Activated naive CD8-positive, alpha-beta T cell treated with anti-CD3 and anti-CD28 coated beads, Interleukin-2, amount 10 ng/mL, durations not matched to agents 7 days and 5 days (primary cell): ENCODE data around the gene EMCN. TPM values are rescaled to one million over a fixed set of nuclear protein-coding genes. Genes with fewer than 3 reads are reported as not detected.

ENCODE experiments used
- ATAC-seq: fragments of 150-1000 bp; cut with Tn5 transposase; one replicate; pipeline ENCODE4 v1.10.0; 2021; ENCODE audit warnings: low read depth, moderate library complexity
- POLR2A ChIA-PET: fragments of 350-600 bp; sonication (Branson Sonifier 250); formaldehyde crosslinking; loops from one replicate; lab custom pipeline; 2021; ENCODE audit warnings: antibody characterized with exemption; lab: Charles Lee
- DNase-seq: peaks from one replicate; pipeline ENCODE4 v3.0.0; 2021
- H3K27ac Mint-ChIP-seq: one replicate; pipeline ENCODE4 v1.8.0; 2022; ENCODE audit warnings: mild to moderate bottlenecking, mixed read lengths
- H3K27me3 Mint-ChIP-seq: one replicate; pipeline ENCODE4 v1.8.0; 2022; ENCODE audit warnings: mild to moderate bottlenecking, moderate library complexity, mixed read lengths
- H3K36me3 Mint-ChIP-seq: one replicate; pipeline ENCODE4 v1.8.0; 2021; ENCODE audit warnings: mild to moderate bottlenecking, mixed read lengths
- H3K4me1 Mint-ChIP-seq: one replicate; pipeline ENCODE4 v1.8.0; 2021; ENCODE audit warnings: mixed read lengths
- H3K4me3 Mint-ChIP-seq: one replicate; pipeline ENCODE4 v1.8.0; 2022; ENCODE audit warnings: mild to moderate bottlenecking, moderate library complexity, mixed read lengths
- H3K9me3 Mint-ChIP-seq: one replicate; pipeline ENCODE4 v1.8.0; 2021; ENCODE audit warnings: mixed read lengths
- total RNA-seq, 2 experiments: library from RNA; stranded (reverse); gene quantifications; one replicate each; pipeline ENCODE4 v1.2.3, GENCODE V29; 2021

EMCN gene
- total RNA-seq, 2 experiments from 2014 or later = not detected

DNA sequence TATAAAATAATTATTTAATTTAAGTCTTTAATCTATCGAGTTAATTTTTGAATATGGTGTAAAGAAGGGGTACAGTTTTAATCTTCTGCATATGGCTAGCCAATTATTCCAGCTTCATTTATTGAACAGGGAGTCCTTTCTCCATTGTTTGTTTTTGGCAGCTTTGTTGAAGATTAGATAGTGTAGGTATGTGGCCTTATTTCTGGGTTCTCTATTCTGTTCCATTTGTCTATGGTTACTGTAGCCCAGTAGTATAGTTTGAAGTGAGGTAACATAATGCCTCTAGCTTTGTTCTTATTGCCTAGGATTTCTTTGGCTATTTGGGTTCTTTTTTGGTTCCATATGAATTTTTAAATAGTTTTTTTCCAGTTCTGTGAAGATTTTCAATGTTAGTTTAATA, 48.3 kb downstream of the EMCN start:
- Mint-ChIP-seq H3K36me3 (no peaks in the 10 kb centered on the region), H3K9me3 (peaks cover 6% of the 10 kb centered on the region), H3K4me3 (no peak overlapping the region), H3K27me3 (peaks cover 3% of the 10 kb centered on the region), H3K4me1 (no peaks in the 10 kb centered on the region), H3K27ac (no peak overlapping the region)
- POLR2A ChIA-PET = no interaction called here
- ATAC-seq (no peak), DNase-seq (no peak)

DNA sequence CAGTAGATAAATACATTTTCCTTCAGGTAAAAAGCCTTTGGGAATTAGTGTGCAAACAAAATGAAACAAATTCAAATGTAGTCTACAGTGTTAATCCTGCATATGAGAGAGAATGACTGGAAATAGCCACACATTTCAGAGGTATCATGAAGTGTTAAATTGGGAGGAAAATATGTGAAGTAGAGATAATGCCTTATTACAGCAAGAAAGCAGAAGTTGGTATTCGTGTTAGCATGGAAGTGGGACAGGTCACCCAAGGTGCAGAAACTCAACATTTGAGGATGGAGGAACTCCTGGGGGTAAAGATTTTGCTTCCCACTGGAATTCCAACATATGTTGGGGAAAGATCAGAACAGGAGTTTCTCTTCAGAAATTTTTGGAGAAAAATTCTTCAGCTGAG, 51.3 kb downstream of the EMCN start:
- DNase-seq = no peak
- Mint-ChIP-seq H3K4me1 (no peaks in the 10 kb centered on the region), H3K36me3 (no peaks in the 10 kb centered on the region), H3K27ac (no peak overlapping the region), H3K9me3 (peaks cover 6% of the 10 kb centered on the region), H3K27me3 (no peaks in the 10 kb centered on the region), H3K4me3 (no peak overlapping the region)
- POLR2A ChIA-PET = no interaction called here
- ATAC-seq = no peak

DNA sequence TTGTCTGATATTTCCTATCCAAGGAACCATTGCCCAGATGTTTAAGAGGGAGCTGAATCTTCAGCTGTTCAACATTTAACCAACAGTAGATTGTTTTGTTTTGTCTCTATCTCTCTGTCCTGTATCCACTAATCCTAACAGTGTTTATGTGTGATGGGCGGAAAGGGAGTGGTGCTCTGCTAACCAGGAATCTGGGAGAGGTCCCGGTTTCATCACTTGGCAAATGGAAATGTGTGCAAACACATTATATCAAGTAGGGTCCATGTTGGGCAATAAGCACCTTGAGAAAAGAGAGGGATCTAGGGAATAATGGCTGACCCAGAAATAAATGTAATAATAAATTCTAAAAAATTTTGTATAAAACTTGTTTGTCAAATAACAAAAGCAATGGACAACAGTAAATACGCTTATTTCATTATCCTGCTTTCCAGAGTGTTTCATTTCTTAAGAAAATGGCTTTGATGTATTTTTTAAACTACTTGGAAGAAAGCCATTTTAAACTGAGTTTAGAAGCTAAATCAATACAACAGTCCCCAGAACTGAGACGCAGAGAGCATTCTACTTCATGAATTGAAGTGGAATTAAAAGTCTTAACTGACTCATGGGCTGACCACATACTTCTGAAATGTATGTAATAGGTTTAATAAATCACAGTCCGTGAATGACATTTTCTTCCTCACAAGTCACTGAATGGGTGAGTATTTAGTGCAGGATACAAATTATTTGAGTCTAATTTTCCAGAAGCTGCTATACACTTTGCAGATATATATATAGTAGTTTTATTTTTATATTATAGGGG, 55.8 kb downstream of the EMCN start:
- H3K4me1 Mint-ChIP-seq = peaks cover 10% of the 10 kb centered on the region
- H3K36me3 Mint-ChIP-seq = peaks cover 5% of the 10 kb centered on the region
- POLR2A ChIA-PET = no interaction called here
- H3K9me3 Mint-ChIP-seq = peaks cover 6% of the 10 kb centered on the region
- no peak overlapping the region for H3K4me3 Mint-ChIP-seq
- ATAC-seq = no peak
- DNase-seq = no peak
- no peak overlapping the region for H3K27ac Mint-ChIP-seq
- no peaks in the 10 kb centered on the region for H3K27me3 Mint-ChIP-seq

DNA sequence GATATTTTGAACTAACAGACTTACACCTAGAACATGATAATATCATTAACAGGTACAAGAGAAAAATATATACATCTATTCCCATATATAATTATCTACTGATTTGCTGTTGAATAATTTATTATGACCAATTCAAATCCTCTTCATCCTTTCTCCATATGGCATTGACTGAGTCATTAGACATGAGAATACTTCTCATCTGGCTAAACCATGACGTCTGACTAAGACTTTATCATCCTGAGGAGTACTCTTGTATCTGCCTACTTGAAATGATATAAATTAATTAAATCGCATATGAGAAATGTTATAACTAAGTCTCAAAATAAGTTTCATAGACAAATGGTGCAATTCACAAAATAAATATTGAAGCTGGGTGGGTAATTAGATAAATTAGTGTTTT, 67.4 kb downstream of the EMCN start:
- no peak for ATAC-seq
- H3K4me1 Mint-ChIP-seq = no peaks in the 10 kb centered on the region
- peaks cover 3% of the 10 kb centered on the region for H3K36me3 Mint-ChIP-seq
- no peak for DNase-seq
- POLR2A ChIA-PET = no interaction called here
- no peak overlapping the region for H3K27ac Mint-ChIP-seq
- H3K4me3 Mint-ChIP-seq = no peak overlapping the region
- no peaks in the 10 kb centered on the region for H3K27me3 Mint-ChIP-seq
- H3K9me3 Mint-ChIP-seq = peaks cover 4% of the 10 kb centered on the region

DNA sequence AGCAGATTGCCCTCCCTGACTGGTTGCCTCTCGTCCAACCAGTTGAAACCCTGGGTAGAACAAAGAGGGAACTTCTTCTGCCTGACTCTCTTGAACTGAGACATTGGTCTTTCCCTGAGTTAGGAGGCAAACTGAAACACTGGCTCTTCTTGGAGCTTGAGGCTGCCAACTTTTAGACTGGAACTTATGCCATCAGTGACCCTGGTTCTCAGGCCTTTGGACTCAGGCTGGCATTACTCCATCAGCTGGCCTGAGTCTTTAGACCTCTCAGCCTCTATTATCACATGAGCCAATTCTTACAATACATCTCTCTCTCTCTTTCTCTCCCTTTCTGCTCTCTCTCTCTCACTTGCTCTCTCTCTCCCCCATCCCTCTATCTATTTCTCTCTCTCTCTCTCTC, 86.4 kb downstream of the EMCN start:
- Mint-ChIP-seq H3K36me3 (peaks cover 1% of the 10 kb centered on the region), H3K4me3 (no peak overlapping the region), H3K4me1 (peaks cover 3% of the 10 kb centered on the region), H3K27me3 (no peaks in the 10 kb centered on the region), H3K27ac (no peak overlapping the region), H3K9me3 (no peaks in the 10 kb centered on the region)
- POLR2A ChIA-PET = no interaction called here
- DNase-seq (no peak), ATAC-seq (no peak)

DNA sequence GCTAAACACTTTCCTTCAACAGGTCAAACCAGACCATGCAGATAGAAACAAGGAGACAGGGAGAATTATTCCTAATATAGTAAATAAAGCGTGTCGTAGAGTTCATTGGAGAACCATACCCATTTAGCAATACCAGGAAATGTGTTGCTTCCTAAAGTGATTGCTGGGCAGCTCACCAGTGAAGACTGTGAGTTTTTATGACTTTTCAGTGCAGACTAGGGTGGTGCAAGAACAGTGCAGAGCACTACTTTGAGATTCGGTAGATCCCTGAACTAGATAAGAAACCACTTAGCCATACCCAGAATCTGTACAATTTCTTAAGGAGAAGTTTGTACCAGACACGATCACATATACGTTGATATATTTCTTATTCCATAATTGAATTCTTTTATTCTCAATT, 87.4 kb downstream of the EMCN start:
- H3K27me3 Mint-ChIP-seq = no peaks in the 10 kb centered on the region
- H3K36me3 Mint-ChIP-seq = peaks cover 1% of the 10 kb centered on the region
- H3K4me3 Mint-ChIP-seq = no peak overlapping the region
- H3K27ac Mint-ChIP-seq = no peak overlapping the region
- DNase-seq = no peak
- peaks cover 3% of the 10 kb centered on the region for H3K4me1 Mint-ChIP-seq
- H3K9me3 Mint-ChIP-seq = no peaks in the 10 kb centered on the region
- POLR2A ChIA-PET = no interaction called here
- no peak for ATAC-seq

DNA sequence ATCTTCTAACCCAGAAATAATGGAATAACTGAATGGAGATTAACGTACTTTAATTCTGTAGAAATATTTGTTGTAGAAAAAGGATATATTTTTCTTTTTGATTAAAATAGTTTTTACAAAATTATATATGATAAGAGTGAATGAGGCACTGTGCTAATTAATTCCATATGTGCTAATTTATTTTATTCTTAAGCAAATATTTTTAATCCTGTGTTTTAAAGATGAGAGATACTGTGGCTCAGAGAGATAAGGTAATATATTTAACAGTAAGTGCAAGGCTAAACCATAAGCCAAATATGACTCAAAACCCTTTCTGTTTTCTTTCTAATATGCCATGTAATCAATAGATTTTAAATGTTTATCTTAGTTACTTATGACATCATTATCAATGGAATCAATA, 88.2 kb downstream of the EMCN start:
- Mint-ChIP-seq H3K27ac (no peak overlapping the region), H3K9me3 (no peaks in the 10 kb centered on the region), H3K4me1 (peaks cover 3% of the 10 kb centered on the region), H3K27me3 (no peaks in the 10 kb centered on the region), H3K4me3 (no peak overlapping the region), H3K36me3 (peaks cover 1% of the 10 kb centered on the region)
- no peak for ATAC-seq
- no peak for DNase-seq
- POLR2A ChIA-PET = no interaction called here

DNA sequence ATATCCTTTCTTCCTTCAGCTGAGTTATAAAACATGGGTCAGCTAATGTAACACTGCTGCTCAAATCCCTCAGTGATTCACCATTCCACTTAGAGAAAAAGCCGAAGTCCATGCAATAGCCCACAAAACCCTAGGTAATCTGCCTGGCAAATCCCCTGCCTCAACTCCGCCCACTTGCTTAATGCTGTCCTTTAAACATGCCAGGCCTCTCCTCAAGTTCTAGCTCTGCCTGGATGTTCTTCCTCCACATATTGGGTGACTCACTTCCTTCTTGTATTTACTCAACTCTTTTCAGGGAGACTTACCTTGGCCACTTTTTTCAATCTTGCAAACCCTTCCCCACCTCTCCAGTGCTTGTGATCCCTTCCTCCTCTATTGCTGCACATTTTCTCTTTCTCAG, 89.8 kb downstream of the EMCN start:
- Mint-ChIP-seq H3K4me1 (peaks cover 3% of the 10 kb centered on the region), H3K9me3 (no peaks in the 10 kb centered on the region), H3K36me3 (no peaks in the 10 kb centered on the region), H3K27me3 (no peaks in the 10 kb centered on the region), H3K27ac (no peak overlapping the region), H3K4me3 (no peak overlapping the region)
- ATAC-seq (no peak), DNase-seq (no peak)
- POLR2A ChIA-PET = no interaction called here

DNA sequence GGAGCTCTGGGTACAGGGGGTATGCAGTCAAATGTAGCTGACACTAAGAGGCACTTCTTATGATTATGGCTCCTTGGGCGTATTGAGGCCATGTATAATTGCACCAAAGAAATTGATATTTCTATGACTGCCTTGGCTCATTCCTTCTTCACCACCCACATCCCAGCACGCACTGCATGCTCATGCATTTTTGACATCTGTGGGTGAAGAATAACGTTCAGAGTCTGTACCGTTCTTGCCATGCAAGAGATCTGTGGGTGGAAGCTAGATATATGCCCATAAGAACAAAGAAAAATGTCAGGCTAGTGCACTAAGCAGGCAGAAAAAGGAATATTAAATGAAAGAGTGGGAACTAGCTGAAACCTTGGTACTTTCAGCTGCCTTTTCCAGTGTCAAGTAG, 93.4 kb downstream of the EMCN start:
- Mint-ChIP-seq H3K9me3 (no peaks in the 10 kb centered on the region), H3K27ac (no peak overlapping the region), H3K27me3 (no peaks in the 10 kb centered on the region), H3K4me1 (peaks cover 3% of the 10 kb centered on the region), H3K4me3 (no peak overlapping the region), H3K36me3 (no peaks in the 10 kb centered on the region)
- no peak for DNase-seq
- POLR2A ChIA-PET = no interaction called here
- no peak for ATAC-seq

DNA sequence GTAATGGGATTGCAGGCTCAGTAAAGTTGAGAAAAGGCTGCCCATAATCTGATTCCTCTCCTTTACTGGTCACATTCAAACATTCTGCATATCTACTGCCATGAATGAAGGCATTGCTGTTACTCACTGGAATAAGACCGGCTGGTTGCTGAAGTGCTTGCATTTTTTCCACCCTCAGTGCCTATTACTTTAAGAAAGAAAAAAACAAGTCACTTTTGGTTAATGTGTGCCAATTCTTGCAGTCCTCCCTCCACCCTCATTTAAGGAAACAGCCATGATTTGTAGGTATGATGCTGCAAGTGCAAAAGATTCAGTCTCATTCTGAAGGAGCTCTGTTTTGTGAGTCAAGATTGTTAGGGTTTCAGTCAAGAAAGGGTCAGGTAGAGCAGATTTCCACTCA, 94.9 kb downstream of the EMCN start:
- POLR2A ChIA-PET = no interaction called here
- Mint-ChIP-seq H3K9me3 (no peaks in the 10 kb centered on the region), H3K27me3 (no peaks in the 10 kb centered on the region), H3K36me3 (no peaks in the 10 kb centered on the region), H3K4me3 (no peak overlapping the region), H3K4me1 (no peaks in the 10 kb centered on the region), H3K27ac (no peak overlapping the region)
- ATAC-seq (no peak), DNase-seq (no peak)

DNA sequence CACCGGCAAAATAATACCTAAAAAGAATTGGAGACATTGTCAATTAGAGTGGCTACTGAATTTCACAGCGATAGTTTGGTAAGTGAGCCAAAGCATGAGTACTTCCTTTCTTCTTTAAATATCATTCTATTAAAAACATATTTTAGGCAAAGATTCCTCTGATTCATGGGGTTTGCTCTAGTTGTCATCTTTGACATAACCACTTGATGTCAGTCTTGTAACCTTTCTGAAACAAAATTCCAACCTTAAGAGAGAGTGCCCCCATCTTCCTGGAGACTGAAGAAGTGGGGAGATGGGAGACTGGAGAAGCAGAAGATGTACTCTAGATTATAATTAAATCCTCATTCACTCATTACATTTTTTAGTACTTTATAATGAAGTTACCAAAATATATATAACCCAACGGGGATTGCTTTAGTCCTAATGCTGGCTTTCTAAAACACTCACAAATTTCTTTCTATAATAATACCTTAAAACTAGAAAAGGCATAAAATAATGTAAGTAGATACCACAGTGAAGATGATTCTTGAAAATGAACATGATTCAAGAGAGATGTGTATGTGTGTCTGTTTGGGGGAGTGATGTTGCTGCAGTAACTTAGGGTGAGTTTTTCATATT, 96.4 kb downstream of the EMCN start:
- no peaks in the 10 kb centered on the region for H3K36me3 Mint-ChIP-seq
- H3K9me3 Mint-ChIP-seq = no peaks in the 10 kb centered on the region
- no peaks in the 10 kb centered on the region for H3K4me1 Mint-ChIP-seq
- no peaks in the 10 kb centered on the region for H3K27me3 Mint-ChIP-seq
- no peak for ATAC-seq
- no peak overlapping the region for H3K4me3 Mint-ChIP-seq
- DNase-seq = no peak
- H3K27ac Mint-ChIP-seq = no peak overlapping the region
- POLR2A ChIA-PET = no interaction called here

DNA sequence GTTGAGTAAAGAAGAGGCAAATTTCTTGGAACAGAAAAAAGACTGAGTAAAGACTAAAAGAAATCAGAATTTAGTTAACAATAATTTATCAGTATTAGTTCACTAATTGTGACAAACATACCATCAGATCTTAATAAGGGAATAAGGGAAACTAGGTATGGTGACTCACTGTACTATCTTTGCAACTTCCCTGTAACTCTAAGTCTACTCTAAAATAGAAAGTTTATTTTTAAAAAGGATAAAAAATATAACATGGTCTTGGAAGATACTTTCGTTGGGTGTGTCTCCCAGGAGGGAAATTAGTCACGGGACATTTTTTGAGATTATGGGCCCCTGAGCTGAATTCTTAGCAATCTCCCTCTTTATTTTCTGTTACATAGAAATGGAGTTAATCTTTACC, 97.3 kb downstream of the EMCN start:
- Mint-ChIP-seq H3K4me1 (no peaks in the 10 kb centered on the region), H3K4me3 (no peak overlapping the region), H3K9me3 (no peaks in the 10 kb centered on the region), H3K36me3 (no peaks in the 10 kb centered on the region), H3K27me3 (no peaks in the 10 kb centered on the region), H3K27ac (no peak overlapping the region)
- POLR2A ChIA-PET = no interaction called here
- ATAC-seq (no peak), DNase-seq (no peak)

DNA sequence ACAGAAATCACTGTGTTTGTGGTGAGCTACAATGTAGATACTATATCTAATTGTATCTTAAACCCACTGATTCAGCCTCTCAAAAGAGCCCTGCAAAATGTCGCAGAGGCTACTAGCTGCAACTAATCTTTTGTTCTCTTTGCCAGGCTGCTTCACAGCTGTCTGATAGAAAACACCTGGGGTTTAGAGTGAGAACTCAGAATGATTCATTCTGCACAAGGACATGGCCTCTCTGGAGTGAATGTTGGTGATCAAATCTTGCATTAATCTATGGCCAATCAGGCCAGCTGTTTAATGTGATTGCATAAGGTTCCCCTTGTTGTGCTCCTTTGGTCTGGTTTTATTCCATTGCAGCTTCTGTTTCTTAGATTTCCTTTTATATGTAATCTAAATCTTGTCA, 100.3 kb downstream of the EMCN start:
- no peak for DNase-seq
- Mint-ChIP-seq H3K27ac (no peak overlapping the region), H3K27me3 (no peaks in the 10 kb centered on the region), H3K4me1 (no peaks in the 10 kb centered on the region), H3K9me3 (no peaks in the 10 kb centered on the region), H3K4me3 (no peak overlapping the region), H3K36me3 (no peaks in the 10 kb centered on the region)
- POLR2A ChIA-PET = no interaction called here
- ATAC-seq = no peak

DNA sequence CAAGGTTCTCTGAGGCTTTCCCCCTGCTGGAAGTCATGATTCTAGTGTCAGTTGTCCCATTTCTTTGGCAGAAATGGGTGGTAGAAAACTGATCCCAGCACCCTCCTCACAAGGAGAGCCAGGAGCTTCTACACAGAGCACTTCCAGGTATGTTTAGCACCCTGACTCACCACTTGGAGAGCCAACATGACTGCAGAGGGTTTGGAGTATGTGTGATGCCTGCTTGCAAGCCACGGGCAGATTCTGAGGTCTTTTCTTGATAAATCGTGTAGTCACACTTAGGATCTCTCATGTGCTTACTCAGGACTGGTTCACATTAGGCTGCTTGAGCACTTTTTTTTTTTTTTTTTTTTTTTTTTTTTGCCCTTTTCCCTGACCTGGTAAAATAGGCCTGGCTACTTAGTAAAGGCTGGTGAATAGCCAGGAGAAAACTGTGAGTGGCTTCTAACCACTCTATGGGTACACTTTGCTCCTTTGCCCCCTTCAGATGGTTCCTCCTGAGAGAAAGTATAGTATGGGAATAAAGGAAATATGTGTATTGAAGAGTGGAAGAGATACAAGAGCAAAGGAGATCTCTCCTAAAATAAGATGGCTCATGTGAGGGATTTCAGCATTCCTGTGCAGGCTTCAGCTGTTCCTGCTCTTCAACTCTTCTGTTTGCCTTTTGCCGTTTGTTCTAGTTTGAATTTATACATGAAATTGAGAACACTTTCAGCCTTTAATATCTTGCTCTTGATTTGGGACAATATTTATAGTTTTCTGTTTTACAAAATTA, 103.6 kb downstream of the EMCN start:
- no peak for ATAC-seq
- POLR2A ChIA-PET = no interaction called here
- no peaks in the 10 kb centered on the region for H3K9me3 Mint-ChIP-seq
- no peaks in the 10 kb centered on the region for H3K36me3 Mint-ChIP-seq
- H3K4me1 Mint-ChIP-seq = no peaks in the 10 kb centered on the region
- no peaks in the 10 kb centered on the region for H3K27me3 Mint-ChIP-seq
- H3K4me3 Mint-ChIP-seq = no peak overlapping the region
- H3K27ac Mint-ChIP-seq = no peak overlapping the region
- DNase-seq = no peak
